ENCODE results near the gene DBNDD1. TPM values are rescaled to one million over a fixed set of nuclear protein-coding genes. Genes with fewer than 3 reads are reported as not detected.

Gene DBNDD1
- total RNA-seq, 2 experiments from 2014 or later: 0.82 to 1.0 TPM

DNA sequence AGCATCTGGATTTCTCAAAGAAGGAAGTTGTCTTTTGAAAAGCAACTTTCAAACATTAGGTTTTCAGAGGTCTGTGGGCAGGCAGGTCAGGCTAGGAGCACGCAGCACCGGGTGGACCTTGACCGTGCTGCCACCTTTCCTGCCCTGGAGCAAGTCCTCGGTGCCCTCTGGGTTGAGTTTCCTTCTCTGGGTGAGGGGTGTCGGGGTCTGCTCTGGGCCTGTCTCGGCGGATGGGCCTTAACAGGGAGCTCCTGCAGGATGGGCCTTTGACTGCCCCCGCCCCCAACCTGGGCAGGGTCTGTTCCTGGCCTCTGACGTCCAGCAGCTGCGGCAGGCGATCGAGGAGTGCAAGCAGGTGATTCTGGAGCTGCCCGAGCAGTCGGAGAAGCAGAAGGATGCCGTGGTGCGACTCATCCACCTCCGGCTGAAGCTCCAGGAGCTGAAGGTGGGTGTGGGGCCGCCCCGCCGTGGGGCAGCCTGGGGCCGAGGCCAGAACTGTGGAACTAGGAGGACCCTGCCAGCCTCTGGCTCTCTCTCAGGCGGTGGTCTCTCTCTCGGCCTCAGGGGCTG, 62.0 kb downstream of the DBNDD1 start:
- no peaks in the 10 kb centered on the region for H3K9me3 Mint-ChIP-seq
- H3K27ac Mint-ChIP-seq: no peak overlapping the region
- no peaks in the 10 kb centered on the region for H3K27me3 Mint-ChIP-seq
- no peak overlapping the region for H3K4me3 Mint-ChIP-seq
- no peak for DNase-seq
- no peaks in the 10 kb centered on the region for H3K4me1 Mint-ChIP-seq
- peaks cover 12% of the 10 kb centered on the region for H3K36me3 Mint-ChIP-seq

DNA sequence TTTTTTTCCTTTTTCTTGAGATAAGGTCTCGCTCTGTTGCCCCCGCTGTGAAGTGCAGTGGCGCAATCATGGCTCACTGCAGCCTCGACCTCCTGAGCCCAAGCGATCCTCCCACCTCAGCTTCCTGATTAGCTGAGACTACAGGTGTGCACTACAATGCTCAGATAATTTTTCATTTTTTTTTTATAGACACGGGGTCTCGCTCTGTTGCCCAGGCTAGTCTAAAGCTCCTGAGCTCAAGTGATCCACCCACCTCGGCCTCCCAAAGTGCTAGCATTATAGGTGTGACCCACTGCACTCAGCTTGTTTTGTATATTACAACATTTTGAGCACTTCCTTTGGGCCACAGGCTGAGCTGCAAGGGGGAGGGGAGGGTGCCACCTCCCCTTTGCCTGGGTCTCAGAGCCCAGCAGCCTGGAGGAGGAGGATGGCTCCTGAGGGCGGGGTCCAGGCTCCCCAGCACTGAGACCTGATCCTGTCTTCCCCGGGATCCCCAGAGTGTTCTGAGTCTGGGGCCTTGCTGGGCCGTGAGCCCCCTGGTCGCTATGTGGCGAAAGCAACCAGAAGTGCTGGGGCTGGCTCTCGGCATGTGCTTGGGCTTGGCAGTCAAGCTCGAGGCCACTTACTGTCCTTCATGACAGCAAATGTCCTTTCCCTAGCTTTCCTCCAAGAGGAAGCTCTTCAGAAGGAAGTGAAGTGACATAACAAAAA, 62.6 kb downstream of the DBNDD1 start:
- DNase-seq: no peak
- H3K27ac Mint-ChIP-seq: no peak overlapping the region
- H3K36me3 Mint-ChIP-seq: peaks cover 12% of the 10 kb centered on the region
- no peaks in the 10 kb centered on the region for H3K4me1 Mint-ChIP-seq
- no peaks in the 10 kb centered on the region for H3K27me3 Mint-ChIP-seq
- no peaks in the 10 kb centered on the region for H3K9me3 Mint-ChIP-seq
- H3K4me3 Mint-ChIP-seq: no peak overlapping the region

GRCh38 chr16:89955001-89955685, 64.1 kb downstream of the DBNDD1 start:
- no peaks in the 10 kb centered on the region for H3K27me3 Mint-ChIP-seq
- no peaks in the 10 kb centered on the region for H3K9me3 Mint-ChIP-seq
- no peak for DNase-seq
- peaks cover 12% of the 10 kb centered on the region for H3K36me3 Mint-ChIP-seq
- no peak overlapping the region for H3K4me3 Mint-ChIP-seq
- H3K4me1 Mint-ChIP-seq: peaks cover under 1% of the 10 kb centered on the region
- no peak overlapping the region for H3K27ac Mint-ChIP-seq

Other genes starting within 250 kb of the DBNDD1 start
- 10 to 100 TPM; 79.7 to 88.2 TPM for gene FANCA, start 202.8 kb downstream of the DBNDD1 start, total RNA-seq
- gene SPIRE2, start 191.0 kb downstream of the DBNDD1 start, total RNA-seq: under 1 TPM; 0.14 to 0.52 TPM
- 100 to 1,000 TPM; 126 to 127 TPM for gene TCF25, start 145.9 kb downstream of the DBNDD1 start, total RNA-seq
- 1 to 10 TPM; 1.4 TPM for gene MC1R, start 100.6 kb downstream of the DBNDD1 start, total RNA-seq
- gene TUBB3, start 96.1 kb downstream of the DBNDD1 start, total RNA-seq: not detected
- gene DEF8, start 70.7 kb downstream of the DBNDD1 start, total RNA-seq: 10 to 100 TPM; 21.1 to 22.0 TPM
- not detected for gene PRDM7, start 57.9 kb upstream of the DBNDD1 start, total RNA-seq